HEK293 (cell line): ENCODE results near the gene CDCA8.

ENCODE experiments used
- EGR2 ChIP-seq: fragments of 450-650 bp; formaldehyde crosslinking; IDR thresholded peaks from 2 replicates; pipeline ENCODE4 v1.5.1; 2016; ENCODE audit warnings: low read depth, missing biosample characterization, missing genetic modification characterization
- FEZF1 ChIP-seq: fragments of 450-650 bp; formaldehyde crosslinking; IDR thresholded peaks from 2 replicates; pipeline ENCODE4 v1.5.1; 2016; ENCODE audit warnings: missing biosample characterization, missing genetic modification characterization
- GLI4 ChIP-seq: fragments of 450-650 bp; formaldehyde crosslinking; IDR thresholded peaks from 2 replicates; pipeline ENCODE4 v1.5.1; 2016; ENCODE audit warnings: missing biosample characterization, missing genetic modification characterization
- GLIS2 ChIP-seq: fragments of 450-650 bp; formaldehyde crosslinking; IDR thresholded peaks from 2 replicates; pipeline ENCODE4 v1.5.1; 2016; ENCODE audit warnings: missing biosample characterization, missing genetic modification characterization
- KLF1 ChIP-seq: fragments of 450-650 bp; formaldehyde crosslinking; IDR thresholded peaks from 2 replicates; pipeline ENCODE4 v1.5.1; 2016; ENCODE audit warnings: missing biosample characterization, missing genetic modification characterization
- KLF9 ChIP-seq: fragments of 450-650 bp; formaldehyde crosslinking; IDR thresholded peaks from 2 replicates; pipeline ENCODE4 v1.5.1; 2016; ENCODE audit warnings: missing biosample characterization, missing genetic modification characterization, low read depth
- OSR2 ChIP-seq: fragments of 450-650 bp; formaldehyde crosslinking; IDR thresholded peaks from 2 replicates; pipeline ENCODE4 v1.5.1; 2016; ENCODE audit warnings: missing biosample characterization, missing genetic modification characterization
- SCRT2 ChIP-seq: fragments of 450-650 bp; formaldehyde crosslinking; IDR thresholded peaks from 2 replicates; pipeline ENCODE4 v1.5.1; 2016; ENCODE audit warnings: missing biosample characterization, missing genetic modification characterization
- SP3 ChIP-seq: fragments of 450-650 bp; formaldehyde crosslinking; IDR thresholded peaks from 2 replicates; pipeline ENCODE4 v1.5.1; 2016; ENCODE audit warnings: missing biosample characterization, missing genetic modification characterization
- ZBTB20 ChIP-seq: fragments of 450-650 bp; formaldehyde crosslinking; IDR thresholded peaks from 2 replicates; pipeline ENCODE4 v1.5.1; 2016; ENCODE audit warnings: missing biosample characterization, missing genetic modification characterization
- ZEB2 ChIP-seq: fragments of 450-650 bp; formaldehyde crosslinking; IDR thresholded peaks from 2 replicates; pipeline ENCODE4 v1.5.1; 2016; ENCODE audit warnings: missing biosample characterization, missing genetic modification characterization
- ZFP37 ChIP-seq: fragments of 450-650 bp; formaldehyde crosslinking; IDR thresholded peaks from 2 replicates; pipeline ENCODE4 v1.5.1; 2016; ENCODE audit warnings: missing biosample characterization, missing genetic modification characterization
- ZFP69B ChIP-seq: fragments of 450-650 bp; formaldehyde crosslinking; IDR thresholded peaks from 2 replicates; pipeline ENCODE4 v1.5.1; 2016; ENCODE audit warnings: missing biosample characterization, missing genetic modification characterization
- ZNF2 ChIP-seq: fragments of 450-650 bp; formaldehyde crosslinking; IDR thresholded peaks from 2 replicates; pipeline ENCODE4 v1.5.1; 2016; ENCODE audit warnings: missing biosample characterization, missing genetic modification characterization
- ZNF335 ChIP-seq: fragments of 450-650 bp; formaldehyde crosslinking; conservative IDR thresholded peaks from 2 replicates; pipeline ENCODE4 v1.5.1; 2016; ENCODE audit warnings: missing biosample characterization, missing genetic modification characterization
- ZNF423 ChIP-seq: fragments of 450-650 bp; formaldehyde crosslinking; IDR thresholded peaks from 2 replicates; pipeline ENCODE4 v1.5.1; 2016; ENCODE audit warnings: missing biosample characterization, missing genetic modification characterization
- ZNF600 ChIP-seq: fragments of 450-650 bp; formaldehyde crosslinking; IDR thresholded peaks from 2 replicates; pipeline ENCODE4 v1.5.1; 2016; ENCODE audit warnings: missing biosample characterization, missing genetic modification characterization
- ZNF776 ChIP-seq: fragments of 450-650 bp; formaldehyde crosslinking; IDR thresholded peaks from 2 replicates; pipeline ENCODE4 v1.5.0; 2017; ENCODE audit warnings: missing biosample characterization, missing genetic modification characterization, borderline replicate concordance
- ZNF777 ChIP-seq: fragments of 450-650 bp; formaldehyde crosslinking; IDR thresholded peaks from 2 replicates; pipeline ENCODE4 v1.5.1; 2017; ENCODE audit warnings: missing biosample characterization, missing genetic modification characterization, borderline replicate concordance
- ZXDB ChIP-seq: fragments of 450-650 bp; formaldehyde crosslinking; IDR thresholded peaks from 2 replicates; pipeline ENCODE4 v1.5.1; 2016; ENCODE audit warnings: missing biosample characterization, missing genetic modification characterization
- TF ChIP-seq, protein P1 (sequence below): fragments of 450-650 bp; formaldehyde crosslinking; IDR thresholded peaks from 2 replicates; pipeline ENCODE4 v1.5.1; 2016; ENCODE audit warnings: missing biosample characterization, missing genetic modification characterization
- TF ChIP-seq, protein P2 (sequence below): fragments of 450-650 bp; formaldehyde crosslinking; IDR thresholded peaks from 2 replicates; pipeline ENCODE4 v1.5.1; 2016; ENCODE audit warnings: missing biosample characterization, missing genetic modification characterization
- TF ChIP-seq, protein P3 (sequence below): fragments of 450-650 bp; formaldehyde crosslinking; optimal IDR thresholded peaks from 2 replicates; pipeline ENCODE3; 2016; ENCODE audit warnings: missing biosample characterization, mild to moderate bottlenecking, missing genetic modification characterization
- TF ChIP-seq, protein P4 (sequence below): fragments of 450-650 bp; IDR thresholded peaks from 2 replicates; pipeline ENCODE4 v1.5.1; 2018; ENCODE audit warnings: missing biosample characterization, mild to moderate bottlenecking, missing genetic modification characterization
- TF ChIP-seq, protein P5 (sequence below): fragments of 450-650 bp; formaldehyde crosslinking; IDR thresholded peaks from 2 replicates; pipeline ENCODE4 v1.5.1; 2017; ENCODE audit warnings: missing biosample characterization, missing genetic modification characterization
- TF ChIP-seq, protein P6 (sequence below): fragments of 450-650 bp; formaldehyde crosslinking; IDR thresholded peaks from 2 replicates; pipeline ENCODE4 v1.5.1; 2016; ENCODE audit warnings: missing biosample characterization, missing genetic modification characterization

Gene CDCA8

DNA sequence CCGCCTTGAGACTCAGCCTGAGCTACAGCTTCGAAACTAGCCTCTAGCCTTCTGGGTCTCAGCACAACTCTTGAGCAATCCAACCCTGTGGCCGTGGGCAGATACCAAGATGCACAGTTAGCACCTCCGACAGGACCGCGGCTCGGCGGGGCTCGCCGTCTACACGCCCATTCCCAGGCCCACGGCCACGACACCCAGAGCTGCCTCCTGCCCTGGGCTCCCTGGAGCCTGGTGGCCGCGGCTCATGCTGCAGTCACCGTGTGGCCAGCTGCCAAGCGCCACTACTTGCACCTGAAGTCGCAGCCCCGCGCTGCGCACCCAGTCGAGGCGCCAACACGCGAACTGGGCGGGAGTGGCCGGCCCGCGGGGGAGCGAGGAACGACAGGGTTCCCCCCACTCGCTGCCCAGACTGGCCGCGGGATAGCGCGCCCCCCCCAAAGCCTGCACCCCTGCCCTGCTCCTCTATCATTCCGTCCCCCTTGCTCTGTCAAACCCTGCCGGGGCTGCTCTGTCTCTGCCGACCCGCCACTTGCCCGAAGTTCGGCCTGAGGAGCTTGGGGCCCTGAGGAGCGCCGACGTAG, 729 bp upstream of the CDCA8 start (continued):
- TF ChIP-seq, protein P1, sequence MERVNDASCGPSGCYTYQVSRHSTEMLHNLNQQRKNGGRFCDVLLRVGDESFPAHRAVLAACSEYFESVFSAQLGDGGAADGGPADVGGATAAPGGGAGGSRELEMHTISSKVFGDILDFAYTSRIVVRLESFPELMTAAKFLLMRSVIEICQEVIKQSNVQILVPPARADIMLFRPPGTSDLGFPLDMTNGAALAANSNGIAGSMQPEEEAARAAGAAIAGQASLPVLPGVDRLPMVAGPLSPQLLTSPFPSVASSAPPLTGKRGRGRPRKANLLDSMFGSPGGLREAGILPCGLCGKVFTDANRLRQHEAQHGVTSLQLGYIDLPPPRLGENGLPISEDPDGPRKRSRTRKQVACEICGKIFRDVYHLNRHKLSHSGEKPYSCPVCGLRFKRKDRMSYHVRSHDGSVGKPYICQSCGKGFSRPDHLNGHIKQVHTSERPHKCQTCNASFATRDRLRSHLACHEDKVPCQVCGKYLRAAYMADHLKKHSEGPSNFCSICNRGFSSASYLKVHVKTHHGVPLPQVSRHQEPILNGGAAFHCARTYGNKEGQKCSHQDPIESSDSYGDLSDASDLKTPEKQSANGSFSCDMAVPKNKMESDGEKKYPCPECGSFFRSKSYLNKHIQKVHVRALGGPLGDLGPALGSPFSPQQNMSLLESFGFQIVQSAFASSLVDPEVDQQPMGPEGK (tag by site-specific recombination), result no peak
- TF ChIP-seq ZFP69B (tag by site-specific recombination) (0 out of 2 replicates have a peak, but pooled peaks have one; percentile 33), ZNF776 (tag by site-specific recombination) (no peak), ZFP37 (peak; percentile 87), ZEB2 (tag by site-specific recombination) (peak; percentile 18), SCRT2 (tag by site-specific recombination) (peak; percentile 94), KLF9 (tag by site-specific recombination) (peak; percentile 41; the same call in 1 of the 2 replicates), FEZF1 (tag by site-specific recombination) (0 out of 2 replicates have a peak, but pooled peaks have one; percentile 32), ZXDB (tag by site-specific recombination) (peak; percentile 32; the same call in 1 of the 2 replicates), EGR2 (tag by site-specific recombination) (peak; percentile 22; the same call in 1 of the 2 replicates), ZNF335 (tag by site-specific recombination) (peak; percentile 87), ZNF777 (tag by site-specific recombination) (peak; percentile 18; the same call in 1 of the 2 replicates), ZBTB20 (peak; percentile 97), GLIS2 (tag by site-specific recombination) (peak; percentile 85), OSR2 (peak; percentile 64), GLI4 (tag by site-specific recombination) (0 out of 2 replicates have a peak, but pooled peaks have one; percentile 27), ZNF423 (peak; percentile 25; the same call in 1 of the 2 replicates), SP3 (no peak), ZNF600 (tag by site-specific recombination) (peak; percentile 98), ZNF2 (tag by site-specific recombination) (peak; percentile 74), KLF1 (tag by site-specific recombination) (no peak)
- TF ChIP-seq, protein P2, sequence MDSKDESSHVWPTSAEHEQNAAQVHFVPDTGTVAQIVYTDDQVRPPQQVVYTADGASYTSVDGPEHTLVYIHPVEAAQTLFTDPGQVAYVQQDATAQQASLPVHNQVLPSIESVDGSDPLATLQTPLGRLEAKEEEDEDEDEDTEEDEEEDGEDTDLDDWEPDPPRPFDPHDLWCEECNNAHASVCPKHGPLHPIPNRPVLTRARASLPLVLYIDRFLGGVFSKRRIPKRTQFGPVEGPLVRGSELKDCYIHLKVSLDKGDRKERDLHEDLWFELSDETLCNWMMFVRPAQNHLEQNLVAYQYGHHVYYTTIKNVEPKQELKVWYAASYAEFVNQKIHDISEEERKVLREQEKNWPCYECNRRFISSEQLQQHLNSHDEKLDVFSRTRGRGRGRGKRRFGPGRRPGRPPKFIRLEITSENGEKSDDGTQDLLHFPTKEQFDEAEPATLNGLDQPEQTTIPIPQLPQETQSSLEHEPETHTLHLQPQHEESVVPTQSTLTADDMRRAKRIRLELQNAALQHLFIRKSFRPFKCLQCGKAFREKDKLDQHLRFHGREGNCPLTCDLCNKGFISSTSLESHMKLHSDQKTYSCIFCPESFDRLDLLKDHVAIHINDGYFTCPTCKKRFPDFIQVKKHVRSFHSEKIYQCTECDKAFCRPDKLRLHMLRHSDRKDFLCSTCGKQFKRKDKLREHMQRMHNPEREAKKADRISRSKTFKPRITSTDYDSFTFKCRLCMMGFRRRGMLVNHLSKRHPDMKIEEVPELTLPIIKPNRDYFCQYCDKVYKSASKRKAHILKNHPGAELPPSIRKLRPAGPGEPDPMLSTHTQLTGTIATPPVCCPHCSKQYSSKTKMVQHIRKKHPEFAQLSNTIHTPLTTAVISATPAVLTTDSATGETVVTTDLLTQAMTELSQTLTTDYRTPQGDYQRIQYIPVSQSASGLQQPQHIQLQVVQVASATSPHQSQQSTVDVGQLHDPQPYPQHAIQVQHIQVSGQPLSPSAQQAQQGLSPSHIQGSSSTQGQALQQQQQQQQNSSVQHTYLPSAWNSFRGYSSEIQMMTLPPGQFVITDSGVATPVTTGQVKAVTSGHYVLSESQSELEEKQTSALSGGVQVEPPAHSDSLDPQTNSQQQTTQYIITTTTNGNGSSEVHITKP, result peak; percentile 38; the same call in 1 of the 2 replicates
- TF ChIP-seq, protein P3, sequence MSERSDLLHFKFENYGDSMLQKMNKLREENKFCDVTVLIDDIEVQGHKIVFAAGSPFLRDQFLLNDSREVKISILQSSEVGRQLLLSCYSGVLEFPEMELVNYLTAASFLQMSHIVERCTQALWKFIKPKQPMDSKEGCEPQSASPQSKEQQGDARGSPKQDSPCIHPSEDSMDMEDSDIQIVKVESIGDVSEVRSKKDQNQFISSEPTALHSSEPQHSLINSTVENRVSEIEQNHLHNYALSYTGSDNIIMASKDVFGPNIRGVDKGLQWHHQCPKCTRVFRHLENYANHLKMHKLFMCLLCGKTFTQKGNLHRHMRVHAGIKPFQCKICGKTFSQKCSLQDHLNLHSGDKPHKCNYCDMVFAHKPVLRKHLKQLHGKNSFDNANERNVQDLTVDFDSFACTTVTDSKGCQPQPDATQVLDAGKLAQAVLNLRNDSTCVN (tag by site-specific recombination), result peak; percentile 84
- TF ChIP-seq, protein P4, sequence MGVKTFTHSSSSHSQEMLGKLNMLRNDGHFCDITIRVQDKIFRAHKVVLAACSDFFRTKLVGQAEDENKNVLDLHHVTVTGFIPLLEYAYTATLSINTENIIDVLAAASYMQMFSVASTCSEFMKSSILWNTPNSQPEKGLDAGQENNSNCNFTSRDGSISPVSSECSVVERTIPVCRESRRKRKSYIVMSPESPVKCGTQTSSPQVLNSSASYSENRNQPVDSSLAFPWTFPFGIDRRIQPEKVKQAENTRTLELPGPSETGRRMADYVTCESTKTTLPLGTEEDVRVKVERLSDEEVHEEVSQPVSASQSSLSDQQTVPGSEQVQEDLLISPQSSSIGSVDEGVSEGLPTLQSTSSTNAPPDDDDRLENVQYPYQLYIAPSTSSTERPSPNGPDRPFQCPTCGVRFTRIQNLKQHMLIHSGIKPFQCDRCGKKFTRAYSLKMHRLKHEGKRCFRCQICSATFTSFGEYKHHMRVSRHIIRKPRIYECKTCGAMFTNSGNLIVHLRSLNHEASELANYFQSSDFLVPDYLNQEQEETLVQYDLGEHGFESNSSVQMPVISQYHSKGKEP, result peak; percentile 20; the same call in 1 of the 2 replicates
- TF ChIP-seq, protein P5, sequence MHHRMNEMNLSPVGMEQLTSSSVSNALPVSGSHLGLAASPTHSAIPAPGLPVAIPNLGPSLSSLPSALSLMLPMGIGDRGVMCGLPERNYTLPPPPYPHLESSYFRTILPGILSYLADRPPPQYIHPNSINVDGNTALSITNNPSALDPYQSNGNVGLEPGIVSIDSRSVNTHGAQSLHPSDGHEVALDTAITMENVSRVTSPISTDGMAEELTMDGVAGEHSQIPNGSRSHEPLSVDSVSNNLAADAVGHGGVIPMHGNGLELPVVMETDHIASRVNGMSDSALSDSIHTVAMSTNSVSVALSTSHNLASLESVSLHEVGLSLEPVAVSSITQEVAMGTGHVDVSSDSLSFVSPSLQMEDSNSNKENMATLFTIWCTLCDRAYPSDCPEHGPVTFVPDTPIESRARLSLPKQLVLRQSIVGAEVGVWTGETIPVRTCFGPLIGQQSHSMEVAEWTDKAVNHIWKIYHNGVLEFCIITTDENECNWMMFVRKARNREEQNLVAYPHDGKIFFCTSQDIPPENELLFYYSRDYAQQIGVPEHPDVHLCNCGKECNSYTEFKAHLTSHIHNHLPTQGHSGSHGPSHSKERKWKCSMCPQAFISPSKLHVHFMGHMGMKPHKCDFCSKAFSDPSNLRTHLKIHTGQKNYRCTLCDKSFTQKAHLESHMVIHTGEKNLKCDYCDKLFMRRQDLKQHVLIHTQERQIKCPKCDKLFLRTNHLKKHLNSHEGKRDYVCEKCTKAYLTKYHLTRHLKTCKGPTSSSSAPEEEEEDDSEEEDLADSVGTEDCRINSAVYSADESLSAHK (tag by site-specific recombination), result 0 out of 2 replicates have a peak, but pooled peaks have one; percentile 10
- TF ChIP-seq, protein P6, sequence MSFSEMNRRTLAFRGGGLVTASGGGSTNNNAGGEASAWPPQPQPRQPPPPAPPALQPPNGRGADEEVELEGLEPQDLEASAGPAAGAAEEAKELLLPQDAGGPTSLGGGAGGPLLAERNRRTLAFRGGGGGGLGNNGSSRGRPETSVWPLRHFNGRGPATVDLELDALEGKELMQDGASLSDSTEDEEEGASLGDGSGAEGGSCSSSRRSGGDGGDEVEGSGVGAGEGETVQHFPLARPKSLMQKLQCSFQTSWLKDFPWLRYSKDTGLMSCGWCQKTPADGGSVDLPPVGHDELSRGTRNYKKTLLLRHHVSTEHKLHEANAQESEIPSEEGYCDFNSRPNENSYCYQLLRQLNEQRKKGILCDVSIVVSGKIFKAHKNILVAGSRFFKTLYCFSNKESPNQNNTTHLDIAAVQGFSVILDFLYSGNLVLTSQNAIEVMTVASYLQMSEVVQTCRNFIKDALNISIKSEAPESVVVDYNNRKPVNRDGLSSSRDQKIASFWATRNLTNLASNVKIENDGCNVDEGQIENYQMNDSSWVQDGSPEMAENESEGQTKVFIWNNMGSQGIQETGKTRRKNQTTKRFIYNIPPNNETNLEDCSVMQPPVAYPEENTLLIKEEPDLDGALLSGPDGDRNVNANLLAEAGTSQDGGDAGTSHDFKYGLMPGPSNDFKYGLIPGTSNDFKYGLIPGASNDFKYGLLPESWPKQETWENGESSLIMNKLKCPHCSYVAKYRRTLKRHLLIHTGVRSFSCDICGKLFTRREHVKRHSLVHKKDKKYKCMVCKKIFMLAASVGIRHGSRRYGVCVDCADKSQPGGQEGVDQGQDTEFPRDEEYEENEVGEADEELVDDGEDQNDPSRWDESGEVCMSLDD (tag by site-specific recombination), result peak; percentile 80; the same call in 1 of the 2 replicates
